ENCODE data around the gene MGLL. TPM values are rescaled to one million over a fixed set of nuclear protein-coding genes. Genes with fewer than 3 reads are reported as not detected.

Gene MGLL
- total RNA-seq, 4 donors from 2014 or later, result 37.9 to 54.3 (median 45.2) TPM

GRCh38 chr3:127677541-127678314 lies 144.6 kb downstream of the MGLL start:
- no peak overlapping the region for H3K4me3 ChIP-seq
- WGBS, result 91% methylated on average over 16 of the region's 17 CpGs
- DNase-seq (ENCODE audit: low spot score in 2 of 2), result peak; percentile 64 to 68
- H3K27me3 ChIP-seq, result no peaks in the 10 kb centered on the region
- H3K4me1 ChIP-seq, result peaks cover 38% of the 10 kb centered on the region
- no peaks in the 10 kb centered on the region for H3K9me3 ChIP-seq
- TF ChIP-seq CTCF (IDR thresholded peaks at IDR 0.05) (no peak), EP300 (IDR thresholded peaks at IDR 0.05) (no peak), POLR2A (IDR thresholded peaks at IDR 0.05) (no peak), POLR2AphosphoS5 (IDR thresholded peaks at IDR 0.05) (no peak)
- peaks cover 46% of the 10 kb centered on the region for H3K36me3 ChIP-seq
- no peak overlapping the region for H3K27ac ChIP-seq

GRCh38 chr3:127676921-127677351 lies 145.4 kb downstream of the MGLL start:
- no peaks in the 10 kb centered on the region for H3K27me3 ChIP-seq
- 57% methylated on average over 14 of the region's 21 CpGs for WGBS
- peak; percentile 59 to 67 for DNase-seq (ENCODE audit: low spot score in 2 of 2)
- H3K36me3 ChIP-seq, result peaks cover 46% of the 10 kb centered on the region
- H3K4me1 ChIP-seq, result peaks cover 43% of the 10 kb centered on the region
- H3K9me3 ChIP-seq, result no peaks in the 10 kb centered on the region
- H3K4me3 ChIP-seq, result no peak overlapping the region
- H3K27ac ChIP-seq, result no peak overlapping the region
- TF ChIP-seq CTCF (IDR thresholded peaks at IDR 0.05), result no peak
- no peak for TF ChIP-seq POLR2A (IDR thresholded peaks at IDR 0.05)
- TF ChIP-seq POLR2AphosphoS5 (IDR thresholded peaks at IDR 0.05), result no peak
- no peak for TF ChIP-seq EP300 (IDR thresholded peaks at IDR 0.05)

- no peak for TF ChIP-seq POLR2A (IDR thresholded peaks at IDR 0.05)
- TF ChIP-seq POLR2AphosphoS5 (IDR thresholded peaks at IDR 0.05), result no peak
- TF ChIP-seq EP300 (IDR thresholded peaks at IDR 0.05), result no peak
- TF ChIP-seq CTCF (IDR thresholded peaks at IDR 0.05), result no peak
- Histone ChIP-seq H3K27me3 (no peaks in the 10 kb centered on the region), H3K36me3 (peaks cover 46% of the 10 kb centered on the region), H3K4me3 (no peak overlapping the region), H3K9me3 (no peaks in the 10 kb centered on the region), H3K27ac (no peak overlapping the region), H3K4me1 (peaks cover 48% of the 10 kb centered on the region)
- DNase-seq (ENCODE audit: low spot score in 2 of 2), result peak; percentile 59 to 72
- WGBS, result 52% methylated on average over 4 of the region's 4 CpGs
Observed at GRCh38 chr3:127676456-127676855, 145.9 kb downstream of the MGLL start.

- Histone ChIP-seq H3K36me3 (peaks cover 46% of the 10 kb centered on the region), H3K9me3 (no peaks in the 10 kb centered on the region), H3K4me3 (no peak overlapping the region), H3K27ac (no peak overlapping the region), H3K4me1 (peaks cover 49% of the 10 kb centered on the region), H3K27me3 (no peaks in the 10 kb centered on the region)
- peak; percentile 59 to 77 for DNase-seq (ENCODE audit: low spot score in 2 of 2)
- TF ChIP-seq POLR2AphosphoS5 (IDR thresholded peaks at IDR 0.05), result no peak
- TF ChIP-seq POLR2A (IDR thresholded peaks at IDR 0.05), result no peak
- no peak for TF ChIP-seq EP300 (IDR thresholded peaks at IDR 0.05)
- TF ChIP-seq CTCF (IDR thresholded peaks at IDR 0.05), result no peak
- 57% methylated on average over 27 of the region's 29 CpGs for WGBS
Observed at GRCh38 chr3:127675651-127676391, 146.5 kb downstream of the MGLL start.

- TF ChIP-seq POLR2AphosphoS5 (IDR thresholded peaks at IDR 0.05), result no peak
- Histone ChIP-seq H3K9me3 (no peaks in the 10 kb centered on the region), H3K4me1 (peaks cover 49% of the 10 kb centered on the region), H3K36me3 (peaks cover 38% of the 10 kb centered on the region), H3K4me3 (no peak overlapping the region), H3K27me3 (no peaks in the 10 kb centered on the region), H3K27ac (no peak overlapping the region)
- WGBS, result 88% methylated on average over 8 of the region's 8 CpGs
- peak; percentile 41 to 60 for DNase-seq (ENCODE audit: low spot score in 2 of 2)
Observed at GRCh38 chr3:127674790-127675189, 147.5 kb downstream of the MGLL start.

Data from suprapubic skin (tissue), 4 donors.